Prostate gland (tissue), 2 donors: ENCODE measurements around the gene PHF3. TPM values are rescaled to one million over a fixed set of nuclear protein-coding genes. Genes with fewer than 3 reads are reported as not detected.

Experiments
- DNase-seq: peaks from one replicate; pipeline ENCODE4 v3.0.0-alpha.2; 2019; ENCODE audit warnings: low spot score
- H3K27ac ChIP-seq, 2 donors: fragments of 200-600 bp; sonication (generic); 2 replicates each; pipeline ENCODE4 v1.5.1; 2017 to 2019
- H3K27me3 ChIP-seq: fragments of 200-600 bp; sonication (generic); replicated peaks from 2 replicates; pipeline ENCODE4 v1.5.1; 2019; ENCODE audit not compliant: insufficient read depth
- H3K36me3 ChIP-seq, 2 donors: fragments of 200-600 bp; sonication (generic); 1 replicate in 1 of 2; 2 replicates in 1 of 2; pipeline versions ENCODE4 v1.5.1 to v1.8.1; 2017 to 2019
- H3K4me1 ChIP-seq: fragments of 200-600 bp; sonication (generic); replicated peaks from 2 replicates; pipeline ENCODE4 v1.5.1; 2019
- H3K4me3 ChIP-seq, 2 donors: fragments of 200-600 bp; sonication (generic); 2 replicates each; pipeline ENCODE4 v1.5.1; 2017 to 2019
- H3K9me3 ChIP-seq: fragments of 200-600 bp; sonication (generic); 2 replicates; pipeline ENCODE4 v1.5.1; 2017
- CTCF ChIP-seq, 4 experiments: fragments of 200-600 bp in 2 of 4; fragments of 450-650 bp in 2 of 4; sonication (generic) in 2 of 4; IDR thresholded peaks; 1 replicate in 3 of 4; 2 replicates in 1 of 4; pipeline ENCODE4 v1.5.1; 2016 to 2019; ENCODE audit warnings: antibody characterized with exemption in 4 of 4, mild to moderate bottlenecking in 2 of 4, moderate library complexity in 2 of 4
- POLR2A ChIP-seq: fragments of 450-650 bp; IDR thresholded peaks from one replicate; pipeline ENCODE4 v1.6.1; 2016; ENCODE audit warnings: antibody characterized with exemption, mild to moderate bottlenecking
- POLR2AphosphoS5 ChIP-seq: sonication (generic); formaldehyde crosslinking; IDR thresholded peaks from one replicate; pipeline ENCODE4 v1.6.1; 2017; ENCODE audit warnings: antibody characterized with exemption
- WGBS: methylation state at CpG from one replicate; pipeline ENCODE4 v1.1.5; 2018; 5-methylcytosine and 5-hydroxymethylcytosine counted together
- intact Hi-C: fragments of 100-400 bp; cut with DNase I; formaldehyde crosslinking; loops from one replicate; pipeline ENCODE4 v1.14.2; 2022
- total RNA-seq, 2 donors: library from RNA; depleted of rRNA; stranded (reverse); fragments of >200 nt; gene quantifications; one replicate each; pipeline ENCODE4 v1.1.0, GENCODE V29; 2016

Gene PHF3
- total RNA-seq, 2 donors from 2014 or later = 47.6 to 63.9 TPM

DNA sequence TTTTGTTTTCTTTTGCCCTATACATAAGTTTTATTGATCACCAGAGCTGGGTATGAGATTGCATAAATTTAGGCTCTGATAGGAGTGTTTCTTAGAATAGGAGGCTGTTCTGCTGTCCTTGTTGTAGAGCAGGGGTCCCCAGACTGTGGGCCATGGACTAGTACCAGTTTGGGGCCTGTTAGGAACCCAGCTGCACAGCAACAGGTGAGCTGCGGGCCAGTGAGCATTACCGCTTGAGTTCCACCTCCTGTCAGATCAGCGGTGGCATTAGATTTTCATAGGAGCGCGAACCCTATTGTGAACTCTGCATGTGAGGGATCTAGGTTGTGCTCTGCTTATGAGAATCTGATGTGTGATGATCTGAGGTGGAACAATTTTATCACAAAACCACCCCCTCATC lies 26.2 kb downstream of the PHF3 start:
- no peak for TF ChIP-seq POLR2AphosphoS5
- TF ChIP-seq POLR2A = no peak
- TF ChIP-seq CTCF (IDR thresholded peaks at IDR 0.05) = no peak
- intact Hi-C loops = no loop called here
- H3K4me3 ChIP-seq = no peak overlapping the region
- no peak for DNase-seq
- WGBS = 98% methylated on average over 5 of the region's 5 CpGs
- H3K36me3 ChIP-seq = no peaks in the 10 kb centered on the region
- no peak overlapping the region for H3K27ac ChIP-seq
- no peaks in the 10 kb centered on the region for H3K27me3 ChIP-seq
- no peaks in the 10 kb centered on the region for H3K9me3 ChIP-seq
- H3K4me1 ChIP-seq = no peaks in the 10 kb centered on the region

DNA sequence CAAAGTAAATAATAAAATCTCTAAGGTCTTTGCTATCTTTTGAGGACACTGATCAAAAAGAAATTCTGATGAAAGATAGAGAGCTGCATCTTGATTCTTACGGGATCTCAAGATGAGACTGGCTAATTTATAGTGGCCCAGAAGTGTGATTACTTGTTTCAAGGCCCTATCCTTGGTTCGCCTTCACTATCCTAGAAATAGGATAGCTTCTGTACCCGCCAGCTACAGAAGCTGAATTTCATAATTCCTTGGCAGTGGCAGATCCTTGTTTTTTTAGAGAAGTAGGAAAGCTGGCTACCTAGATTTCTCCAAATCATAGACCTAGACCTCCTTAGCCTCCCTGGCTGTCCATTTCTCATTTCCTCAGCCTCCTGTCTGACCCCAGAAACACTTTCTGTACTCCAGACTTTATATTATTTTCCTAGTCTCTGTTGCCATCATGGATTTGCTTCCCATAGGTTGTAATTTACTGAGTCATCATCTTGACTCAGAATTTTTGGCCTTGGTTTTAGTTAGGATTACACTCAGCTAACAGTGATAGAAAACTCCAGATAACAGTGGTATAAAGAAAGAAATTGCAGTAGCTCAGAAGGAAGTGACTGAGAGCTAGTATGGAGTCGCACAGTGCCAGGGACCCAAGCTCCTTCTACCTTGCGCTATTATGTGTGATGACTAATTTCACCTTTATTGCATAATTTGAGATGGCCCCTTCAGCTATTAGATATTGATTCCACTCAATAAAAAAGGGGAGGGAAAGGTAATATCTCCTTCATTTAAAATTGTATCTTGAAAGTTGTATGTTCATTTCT lies 27.7 kb downstream of the PHF3 start:
- WGBS = 90% methylated on average over 5 of the region's 5 CpGs
- no peaks in the 10 kb centered on the region for H3K4me1 ChIP-seq
- H3K27me3 ChIP-seq = no peaks in the 10 kb centered on the region
- no peaks in the 10 kb centered on the region for H3K36me3 ChIP-seq
- no peaks in the 10 kb centered on the region for H3K9me3 ChIP-seq
- no peak for DNase-seq
- TF ChIP-seq POLR2AphosphoS5 = no peak
- no peak for TF ChIP-seq CTCF (IDR thresholded peaks at IDR 0.05)
- no peak for TF ChIP-seq POLR2A
- intact Hi-C loops = no loop called here
- H3K27ac ChIP-seq = no peak overlapping the region
- H3K4me3 ChIP-seq = no peak overlapping the region

- no peak overlapping the region for H3K4me3 ChIP-seq
- no peaks in the 10 kb centered on the region for H3K27me3 ChIP-seq
- H3K4me1 ChIP-seq = no peaks in the 10 kb centered on the region
- no peak for DNase-seq
- no peaks in the 10 kb centered on the region for H3K36me3 ChIP-seq
- intact Hi-C loops = no loop called here
- TF ChIP-seq POLR2A (no peak), CTCF (IDR thresholded peaks at IDR 0.05) (no peak), POLR2AphosphoS5 (no peak)
- H3K9me3 ChIP-seq = no peaks in the 10 kb centered on the region
- no peak overlapping the region for H3K27ac ChIP-seq
These were observed 28.3 kb downstream of the PHF3 start for GRCh38 chr6:63663956-63664281.

DNA sequence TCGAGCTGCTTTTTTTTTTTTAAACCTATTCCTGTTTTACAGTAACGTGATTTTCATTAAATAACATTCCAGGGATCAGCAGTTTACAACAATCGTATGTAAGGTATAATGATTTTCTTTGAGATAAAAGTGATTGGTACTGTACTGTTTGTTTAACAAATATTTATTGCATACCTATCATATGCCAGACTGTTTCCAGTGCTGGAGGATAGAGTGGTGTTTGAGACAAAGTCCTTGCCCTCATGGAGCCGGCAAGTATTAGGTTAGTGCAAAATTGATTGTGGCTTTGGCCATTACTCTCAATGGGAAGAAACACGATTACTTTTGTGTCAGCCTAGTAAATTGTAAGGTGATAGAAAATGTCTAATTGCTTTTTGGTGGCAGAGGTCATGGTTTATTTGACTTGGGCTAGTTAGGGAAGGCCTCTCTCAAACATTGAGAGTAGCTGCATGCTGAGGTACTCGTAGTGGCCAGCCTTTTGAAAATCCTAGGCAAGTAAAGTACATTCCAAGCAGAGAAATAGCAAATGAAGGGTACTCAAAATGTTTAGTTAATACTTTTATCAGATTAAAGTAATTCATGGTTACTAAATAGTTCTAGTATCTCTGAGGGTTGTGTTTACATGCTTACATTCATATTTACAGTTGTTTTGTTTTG lies 35.6 kb downstream of the PHF3 start:
- intact Hi-C loops = no loop called here
- no peak for TF ChIP-seq CTCF (IDR thresholded peaks at IDR 0.05)
- no peak for TF ChIP-seq POLR2A
- TF ChIP-seq POLR2AphosphoS5 = no peak
- H3K27ac ChIP-seq = no peak overlapping the region
- 35% methylated on average over 6 of the region's 6 CpGs for WGBS
- no peak for DNase-seq
- H3K27me3 ChIP-seq = no peaks in the 10 kb centered on the region
- H3K4me3 ChIP-seq = no peak overlapping the region
- H3K9me3 ChIP-seq = no peaks in the 10 kb centered on the region
- no peaks in the 10 kb centered on the region for H3K4me1 ChIP-seq
- H3K36me3 ChIP-seq = no peaks in the 10 kb centered on the region
